Endodermal cell (in vitro differentiated cells): ENCODE data around the gene CLK3. TPM values are rescaled to one million over a fixed set of nuclear protein-coding genes. Genes with fewer than 3 reads are reported as not detected.

Experiments used
- DNase-seq: peaks from one replicate; pipeline ENCODE4 v3.0.0-alpha.2; 2017
- H3K27ac ChIP-seq: 2 replicates; pipeline ENCODE4 v1.5.1; 2013; ENCODE audit warnings: mild to moderate bottlenecking, low read depth, low read length, moderate library complexity
- H3K27me3 ChIP-seq: 2 replicates; pipeline ENCODE4 v1.6.1; 2013; ENCODE audit warnings: mild to moderate bottlenecking, low read length, moderate library complexity; ENCODE audit not compliant: insufficient read depth, control insufficient read depth, poor library complexity, severe bottlenecking
- H3K36me3 ChIP-seq: 2 replicates; pipeline ENCODE4 v1.7.0; 2013; ENCODE audit warnings: mild to moderate bottlenecking, low read length, moderate library complexity; ENCODE audit not compliant: control insufficient read depth, insufficient read depth
- H3K4me1 ChIP-seq: one replicate; pipeline ENCODE4 v1.7.0; 2013; ENCODE audit warnings: low read length; ENCODE audit not compliant: control insufficient read depth, insufficient read depth
- H3K4me3 ChIP-seq: 2 replicates; pipeline ENCODE4 v1.5.1; 2013; ENCODE audit warnings: mild to moderate bottlenecking, low read length, moderate library complexity
- H3K9ac ChIP-seq: 2 replicates; pipeline ENCODE4 v1.6.1; 2013; ENCODE audit warnings: mild to moderate bottlenecking, low read length, moderate library complexity; ENCODE audit not compliant: poor library complexity, severe bottlenecking; ENCODE audit errors: extremely low read depth
- H3K9me3 ChIP-seq: 2 replicates; pipeline ENCODE4 v1.6.1; 2013; ENCODE audit warnings: mild to moderate bottlenecking, low read length, moderate library complexity; ENCODE audit not compliant: control insufficient read depth
- H3K27ac Mint-ChIP-seq: 2 replicates; pipeline ENCODE4 v1.8.0; 2020; ENCODE audit warnings: mixed read lengths
- H3K27me3 Mint-ChIP-seq: 2 replicates; pipeline ENCODE4 v1.8.0; 2021; ENCODE audit warnings: mild to moderate bottlenecking, mixed read lengths; ENCODE audit not compliant: insufficient read depth
- H3K36me3 Mint-ChIP-seq: 2 replicates; pipeline ENCODE4 v1.8.0; 2020; ENCODE audit warnings: low read depth, mixed read lengths
- H3K4me1 Mint-ChIP-seq: 2 replicates; pipeline ENCODE4 v1.8.0; 2020; ENCODE audit warnings: mixed read lengths
- H3K4me3 Mint-ChIP-seq: 2 replicates; pipeline ENCODE4 v1.8.0; 2020; ENCODE audit warnings: mild to moderate bottlenecking, moderate library complexity, mixed read lengths
- H3K9me3 Mint-ChIP-seq: 2 replicates; pipeline ENCODE4 v1.8.0; 2020; ENCODE audit warnings: mild to moderate bottlenecking, mixed read lengths
- CTCF ChIP-seq: fragments of 200-600 bp; sonication (generic); conservative IDR thresholded peaks from 2 replicates; pipeline ENCODE4 v1.5.0; 2021; ENCODE audit warnings: antibody characterized with exemption, mild to moderate bottlenecking
- WGBS, 2 experiments: methylation state at CpG; one replicate each; pipeline versions ENCODE4 v1.1.5 to v1.1.7; 2013; ENCODE audit warnings: missing lambda C conversion rate in 2 of 2, mixed read lengths in 1 of 2; ENCODE audit not compliant: insufficient coverage in 1 of 2, insufficient read length in 1 of 2; 5-methylcytosine and 5-hydroxymethylcytosine counted together
- total RNA-seq, 2 donors: library from RNA; stranded (reverse); fragmentation: NEBNext Ultra II Directional in 1 of 2; extraction: Animal tissue kit (Norgen Biotek cat#: 25700) in 1 of 2; gene quantifications; 2 replicates in 1 of 2; 3 replicates in 1 of 2; pipeline ENCODE4 v1.2.1, GENCODE V29; 2021

The CLK3 gene
- total RNA-seq, 2 donors from 2014 or later, result 53.4 to 67.3 TPM

- peaks cover 86% of the 10 kb centered on the region for H3K36me3 Mint-ChIP-seq
- no peak overlapping the region for H3K4me3 Mint-ChIP-seq
- DNase-seq, result no peak
- no peaks in the 10 kb centered on the region for H3K4me1 Mint-ChIP-seq
- no peak for TF ChIP-seq CTCF
- 90 to 94% methylated on average over 2 to 9 of the region's 9 CpGs for WGBS, 2 experiments
- Histone ChIP-seq H3K9ac (no peak overlapping the region), H3K27me3 (no peaks in the 10 kb centered on the region), H3K4me1 (no peaks in the 10 kb centered on the region), H3K36me3 (peaks cover 82% of the 10 kb centered on the region), H3K4me3 (no peak overlapping the region), H3K27ac (no peak overlapping the region), H3K9me3 (no peaks in the 10 kb centered on the region)
- no peaks in the 10 kb centered on the region for H3K9me3 Mint-ChIP-seq
- no peaks in the 10 kb centered on the region for H3K27me3 Mint-ChIP-seq
- H3K27ac Mint-ChIP-seq, result peak overlapping the region; percentile 48
These were observed 36.6 kb upstream of the CLK3 start for GRCh38 chr15:74579001-74579400.

- H3K27me3 Mint-ChIP-seq, result no peaks in the 10 kb centered on the region
- H3K9me3 ChIP-seq, result no peaks in the 10 kb centered on the region
- no peaks in the 10 kb centered on the region for H3K4me1 ChIP-seq
- WGBS, 2 experiments, result 95 to 97% methylated on average over 7 of the region's 7 CpGs
- H3K4me3 Mint-ChIP-seq, result no peak overlapping the region
- H3K4me3 ChIP-seq, result no peak overlapping the region
- peaks cover 79% of the 10 kb centered on the region for H3K36me3 Mint-ChIP-seq
- TF ChIP-seq CTCF, result no peak
- DNase-seq, result no peak
- no peaks in the 10 kb centered on the region for H3K9me3 Mint-ChIP-seq
- H3K9ac ChIP-seq, result no peak overlapping the region
- H3K27me3 ChIP-seq, result no peaks in the 10 kb centered on the region
- no peaks in the 10 kb centered on the region for H3K4me1 Mint-ChIP-seq
- H3K27ac ChIP-seq, result no peak overlapping the region
- H3K36me3 ChIP-seq, result peaks cover 84% of the 10 kb centered on the region
- H3K27ac Mint-ChIP-seq, result peak overlapping the region; percentile 49
These were observed 34.9 kb upstream of the CLK3 start for GRCh38 chr15:74580538-74581350.

DNA sequence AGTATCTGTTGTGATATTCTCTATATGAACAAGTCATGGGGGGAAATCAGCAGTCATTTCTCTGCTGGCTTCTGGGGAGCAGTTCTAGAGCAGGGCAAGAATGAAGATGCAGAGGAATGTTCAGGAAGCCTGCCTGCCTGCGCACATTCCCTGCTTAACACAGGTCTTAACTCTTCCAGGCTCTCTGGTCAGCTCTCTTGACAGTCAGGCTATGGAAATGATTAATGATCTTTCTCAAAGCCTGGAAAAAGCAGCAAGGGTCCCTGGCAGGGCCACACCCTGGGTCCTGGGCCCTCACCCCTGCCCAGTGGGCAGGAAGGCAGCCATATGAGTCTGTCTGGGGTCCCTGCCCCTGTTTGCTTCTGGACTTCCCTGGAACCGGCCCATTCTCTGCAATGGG, 31.4 kb upstream of the CLK3 start:
- no peak overlapping the region for H3K4me3 ChIP-seq
- no peak for DNase-seq
- peaks cover 82% of the 10 kb centered on the region for H3K36me3 ChIP-seq
- peak overlapping the region; percentile 89 for H3K27ac ChIP-seq
- Mint-ChIP-seq H3K27me3 (no peaks in the 10 kb centered on the region), H3K36me3 (peaks cover 73% of the 10 kb centered on the region), H3K4me1 (peaks cover 7% of the 10 kb centered on the region), H3K9me3 (no peaks in the 10 kb centered on the region), H3K4me3 (no peak overlapping the region), H3K27ac (peak overlapping the region; percentile 44)
- H3K27me3 ChIP-seq, result no peaks in the 10 kb centered on the region
- no peaks in the 10 kb centered on the region for H3K4me1 ChIP-seq
- WGBS, 2 experiments, result 91 to 100% methylated on average over 2 of the region's 2 CpGs
- H3K9me3 ChIP-seq, result no peaks in the 10 kb centered on the region
- no peak for TF ChIP-seq CTCF
- no peak overlapping the region for H3K9ac ChIP-seq
